NB4 (cell line): Measurements from ENCODE around the gene KLHL1.

Experiments used
- DNase-seq: peaks from one replicate; pipeline ENCODE4 v3.0.0; 2010; ENCODE audit warnings: low read depth
- H3K4me3 ChIP-seq: one replicate; pipeline ENCODE4 v1.5.1; 2011; ENCODE audit warnings: mild to moderate bottlenecking, low read depth, low read length, moderate library complexity
- MYC ChIP-seq: IDR thresholded peaks from 2 replicates; pipeline ENCODE4 v1.6.1; 2011; ENCODE audit warnings: low read depth, low read length
- POLR2A ChIP-seq: IDR thresholded peaks from 2 replicates; pipeline ENCODE4 v1.6.1; 2011; ENCODE audit warnings: mild to moderate bottlenecking; ENCODE audit not compliant: insufficient read length; ENCODE audit errors: extremely low read depth
- TF ChIP-seq, protein P1 (sequence below): IDR thresholded peaks from 2 replicates; pipeline ENCODE4 v1.6.1; 2011; ENCODE audit warnings: low read depth, low read length
- TF ChIP-seq, protein P2 (sequence below): IDR thresholded peaks from one replicate; pipeline ENCODE4 v1.5.1; 2012; ENCODE audit warnings: low read depth, low read length

Gene KLHL1

DNA sequence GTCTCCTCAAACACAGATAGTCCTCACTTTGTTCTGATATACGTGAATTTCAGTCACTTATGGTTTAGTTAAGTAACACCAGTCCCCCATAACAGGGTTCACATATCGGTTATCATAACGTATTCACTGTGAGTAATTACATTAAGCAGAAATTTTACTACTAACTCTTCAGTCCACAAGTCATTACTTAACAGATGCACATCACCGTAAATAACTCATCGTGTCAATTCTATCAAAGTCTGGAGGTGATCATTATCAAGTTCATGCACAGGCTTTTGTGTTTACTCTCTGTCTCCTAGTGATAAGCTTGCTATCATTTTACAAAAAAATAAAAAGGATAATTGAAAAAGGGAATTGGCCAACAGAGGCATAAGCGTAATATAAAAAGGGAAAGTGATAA is 288.1 kb downstream of the KLHL1 start:
- no peak overlapping the region for H3K4me3 ChIP-seq
- DNase-seq, result no peak
- TF ChIP-seq, protein P1, sequence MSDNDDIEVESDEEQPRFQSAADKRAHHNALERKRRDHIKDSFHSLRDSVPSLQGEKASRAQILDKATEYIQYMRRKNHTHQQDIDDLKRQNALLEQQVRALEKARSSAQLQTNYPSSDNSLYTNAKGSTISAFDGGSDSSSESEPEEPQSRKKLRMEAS, result no peak
- no peak for TF ChIP-seq MYC
- no peak for TF ChIP-seq POLR2A
- TF ChIP-seq, protein P2, sequence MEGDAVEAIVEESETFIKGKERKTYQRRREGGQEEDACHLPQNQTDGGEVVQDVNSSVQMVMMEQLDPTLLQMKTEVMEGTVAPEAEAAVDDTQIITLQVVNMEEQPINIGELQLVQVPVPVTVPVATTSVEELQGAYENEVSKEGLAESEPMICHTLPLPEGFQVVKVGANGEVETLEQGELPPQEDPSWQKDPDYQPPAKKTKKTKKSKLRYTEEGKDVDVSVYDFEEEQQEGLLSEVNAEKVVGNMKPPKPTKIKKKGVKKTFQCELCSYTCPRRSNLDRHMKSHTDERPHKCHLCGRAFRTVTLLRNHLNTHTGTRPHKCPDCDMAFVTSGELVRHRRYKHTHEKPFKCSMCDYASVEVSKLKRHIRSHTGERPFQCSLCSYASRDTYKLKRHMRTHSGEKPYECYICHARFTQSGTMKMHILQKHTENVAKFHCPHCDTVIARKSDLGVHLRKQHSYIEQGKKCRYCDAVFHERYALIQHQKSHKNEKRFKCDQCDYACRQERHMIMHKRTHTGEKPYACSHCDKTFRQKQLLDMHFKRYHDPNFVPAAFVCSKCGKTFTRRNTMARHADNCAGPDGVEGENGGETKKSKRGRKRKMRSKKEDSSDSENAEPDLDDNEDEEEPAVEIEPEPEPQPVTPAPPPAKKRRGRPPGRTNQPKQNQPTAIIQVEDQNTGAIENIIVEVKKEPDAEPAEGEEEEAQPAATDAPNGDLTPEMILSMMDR, result no peak

DNA sequence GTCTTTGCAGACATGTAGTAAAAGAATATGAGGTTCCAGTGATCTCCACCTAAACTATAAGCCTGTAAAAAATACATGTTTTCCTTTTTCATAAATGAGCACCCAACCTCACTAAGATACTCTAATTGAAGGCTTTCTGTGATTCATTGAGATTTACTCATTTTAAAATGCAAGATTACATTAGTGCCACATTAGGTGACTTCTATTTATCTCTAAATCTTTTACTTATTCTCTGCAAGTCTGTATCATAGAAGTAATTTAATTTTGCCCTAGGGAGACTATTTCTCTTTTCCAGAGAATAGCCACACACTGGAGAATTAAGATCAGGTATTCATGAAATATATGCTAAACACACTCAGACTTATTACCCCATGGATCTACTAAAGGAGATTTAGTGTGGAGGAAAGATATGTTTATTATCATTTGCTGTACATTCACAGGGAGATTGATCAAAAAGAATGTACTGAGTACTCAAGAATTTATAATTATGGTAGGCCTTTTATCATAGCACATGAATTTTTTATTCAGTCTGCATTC is 290.9 kb downstream of the KLHL1 start:
- no peak for TF ChIP-seq MYC
- no peak for TF ChIP-seq POLR2A
- TF ChIP-seq, protein P2, result no peak
- TF ChIP-seq, protein P1, result no peak
- DNase-seq, result no peak

DNA sequence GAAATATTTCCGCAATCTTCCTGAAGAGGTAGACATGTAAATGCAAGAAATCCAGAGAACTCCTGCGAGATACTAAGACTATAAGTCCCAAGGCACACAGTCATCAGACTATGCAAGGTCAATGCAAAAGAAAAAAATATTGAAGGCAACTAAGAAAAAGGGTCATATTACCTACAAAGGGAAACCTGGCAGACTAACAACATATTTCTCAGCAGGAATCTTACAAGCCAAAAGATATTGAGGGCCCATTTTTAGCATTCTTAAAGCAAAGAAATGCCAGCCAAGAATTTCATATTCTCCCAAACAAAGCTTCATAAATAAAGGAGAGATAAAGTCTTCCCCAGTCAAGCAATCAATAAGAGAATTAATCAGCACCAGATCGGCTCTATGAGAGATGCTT is 299.1 kb downstream of the KLHL1 start:
- no peak overlapping the region for H3K4me3 ChIP-seq
- TF ChIP-seq MYC (no peak), POLR2A (no peak)
- TF ChIP-seq, protein P1, result no peak
- TF ChIP-seq, protein P2, result no peak
- no peak for DNase-seq

More for the DNA sequence above, 290.9 kb downstream of the KLHL1 start:
- H3K4me3 ChIP-seq, result no peak overlapping the region

DNA sequence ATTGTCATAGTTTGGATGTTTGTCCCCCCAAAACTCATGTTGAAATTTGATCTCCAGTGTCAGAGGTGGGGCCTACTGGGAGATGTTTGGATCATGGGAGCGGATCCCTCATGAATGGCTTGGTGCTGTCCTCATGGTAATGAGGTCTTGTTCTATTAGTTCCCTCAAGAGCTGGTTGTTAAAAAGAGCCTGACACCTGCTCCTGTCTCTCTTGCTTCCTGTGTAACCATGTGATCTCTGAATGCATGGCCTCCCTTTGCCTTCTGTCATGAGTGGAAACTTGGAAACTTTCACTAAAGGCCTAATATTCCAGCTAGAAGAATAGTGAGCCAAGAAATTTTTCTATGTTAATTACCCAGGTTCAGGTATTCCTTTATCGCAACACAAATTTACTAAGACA is 312.0 kb downstream of the KLHL1 start:
- no peak overlapping the region for H3K4me3 ChIP-seq
- TF ChIP-seq MYC (no peak), POLR2A (no peak)
- no peak for DNase-seq

DNA sequence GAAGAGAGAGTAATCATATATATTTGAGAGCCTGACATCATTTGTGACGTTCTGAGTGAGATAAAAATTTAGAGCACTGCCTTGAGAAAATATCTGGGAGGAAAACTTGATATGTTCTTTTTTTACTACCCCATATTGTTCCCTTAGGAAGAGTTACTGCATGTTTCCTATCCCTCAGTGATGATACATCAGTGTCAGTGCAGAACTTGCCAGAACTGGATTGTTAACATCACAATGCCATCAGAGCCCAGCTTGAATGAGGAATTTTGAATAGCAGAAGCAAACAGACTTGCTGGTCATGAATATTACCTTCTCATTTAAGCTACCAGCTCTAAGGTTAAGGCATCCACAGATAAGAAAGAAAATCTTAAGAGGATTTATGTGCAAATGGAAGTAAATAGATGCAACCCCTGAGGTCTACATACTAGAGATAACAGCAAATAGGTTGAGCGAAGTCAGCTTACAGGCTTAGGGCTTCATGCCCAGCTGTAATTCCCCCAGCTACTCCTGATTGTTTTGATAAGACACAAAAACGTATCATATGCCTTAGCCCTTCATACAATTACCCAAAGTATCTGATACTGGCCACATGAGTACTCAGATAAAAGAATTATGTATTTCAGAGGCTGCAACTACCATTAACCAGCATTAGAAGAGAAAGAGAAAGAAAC is 314.3 kb downstream of the KLHL1 start:
- no peak for DNase-seq
- TF ChIP-seq, protein P2, result no peak
- TF ChIP-seq MYC (no peak), POLR2A (no peak)
- TF ChIP-seq, protein P1, result no peak
- no peak overlapping the region for H3K4me3 ChIP-seq

DNA sequence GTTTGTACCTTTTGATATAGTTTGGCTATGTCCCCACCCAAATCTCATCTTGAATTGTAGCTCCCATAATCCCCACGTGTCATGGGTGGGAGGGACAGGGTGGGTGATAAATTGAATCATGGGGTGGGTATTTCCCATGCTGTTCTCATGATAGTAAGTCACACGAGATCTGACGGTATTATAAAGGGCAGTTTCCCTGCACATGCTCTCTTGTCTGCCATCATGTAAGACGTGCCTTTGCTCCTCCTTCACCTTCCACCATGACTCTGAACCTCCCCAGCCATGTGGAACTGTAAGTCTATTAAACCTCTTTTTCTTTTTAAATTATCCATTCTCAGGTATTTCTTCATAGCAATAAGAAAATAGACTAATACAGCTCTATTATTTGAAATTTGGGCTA is 331.3 kb downstream of the KLHL1 start:
- no peak for DNase-seq
- TF ChIP-seq MYC (no peak), POLR2A (no peak)
- TF ChIP-seq, protein P2, result no peak
- TF ChIP-seq, protein P1, result no peak
- no peak overlapping the region for H3K4me3 ChIP-seq
